ENCODE data around the gene SH2D5.

SH2D5 gene

GRCh38 chr1:20723159-20723536 lies 9.4 kb downstream of the SH2D5 start:
- TF ChIP-seq CTCF (IDR thresholded peaks at IDR 0.05): no peak

- no peak for TF ChIP-seq CTCF (IDR thresholded peaks at IDR 0.05)
Observed at GRCh38 chr1:20721117-20722061, 11.1 kb downstream of the SH2D5 start.

- no peak for TF ChIP-seq CTCF (IDR thresholded peaks at IDR 0.05)
Observed at GRCh38 chr1:20720631-20721091, 11.8 kb downstream of the SH2D5 start.

GRCh38 chr1:20719871-20720620 lies 12.5 kb downstream of the SH2D5 start:
- TF ChIP-seq CTCF (IDR thresholded peaks at IDR 0.05): no peak

GRCh38 chr1:20719261-20719660 lies 13.2 kb downstream of the SH2D5 start:
- TF ChIP-seq CTCF (IDR thresholded peaks at IDR 0.05): no peak

GRCh38 chr1:20717452-20718342 lies 14.8 kb downstream of the SH2D5 start, which contains the start of gene KIF17:
TSS of gene KIF17 (minus strand) at chr1:20718007. CDS start at chr1:20717706, 301 bp downstream.
- no peak for TF ChIP-seq CTCF (IDR thresholded peaks at IDR 0.05)

GRCh38 chr1:20716232-20716631 lies 16.3 kb downstream of the SH2D5 start:
- no peak for TF ChIP-seq CTCF (IDR thresholded peaks at IDR 0.05)
